ENCODE measurements around the gene DPPA4. TPM values are rescaled to one million over a fixed set of nuclear protein-coding genes. Genes with fewer than 3 reads are reported as not detected.

DPPA4 gene
- total RNA-seq, 4 donors from 2014 or later, result not detected

- Histone ChIP-seq H3K27me3 (no peaks in the 10 kb centered on the region), H3K36me3 (no peaks in the 10 kb centered on the region), H3K9me3 (peaks cover 0 to 11% (median 0%) of the 10 kb centered on the region in 3 donors), H3K4me1 (no peaks in the 10 kb centered on the region), H3K4me3 (no peak overlapping the region), H3K27ac (no peak overlapping the region)
- no peak for DNase-seq
- TF ChIP-seq POLR2A (IDR thresholded peaks at IDR 0.05) (no peak), CTCF (IDR thresholded peaks at IDR 0.05) (no peak)
- WGBS, 2 donors, result 60 to 67% methylated on average over 3 of the region's 3 CpGs
- intact Hi-C loops (cut with DNase I), result no loop called here
These were observed 9.1 kb downstream of the DPPA4 start for GRCh38 chr3:109328202-109328601.

GRCh38 chr3:109325657-109326056, 11.7 kb downstream of the DPPA4 start:
- Histone ChIP-seq H3K36me3 (no peaks in the 10 kb centered on the region), H3K9me3 (peaks cover 0 to 11% (median 0%) of the 10 kb centered on the region in 3 donors), H3K4me3 (no peak overlapping the region), H3K4me1 (no peaks in the 10 kb centered on the region), H3K27ac (no peak overlapping the region), H3K27me3 (no peaks in the 10 kb centered on the region)
- TF ChIP-seq POLR2A (IDR thresholded peaks at IDR 0.05), result no peak
- TF ChIP-seq CTCF (IDR thresholded peaks at IDR 0.05), result no peak
- no peak for DNase-seq
- intact Hi-C loops (cut with DNase I), result no loop called here
- 55 to 61% methylated on average over 3 of the region's 3 CpGs for WGBS, 2 donors

GRCh38 chr3:109325109-109325508, 12.2 kb downstream of the DPPA4 start:
- Histone ChIP-seq H3K36me3 (no peaks in the 10 kb centered on the region), H3K27ac (no peak overlapping the region), H3K4me3 (no peak overlapping the region), H3K4me1 (no peaks in the 10 kb centered on the region), H3K9me3 (peaks cover 0 to 11% (median 0%) of the 10 kb centered on the region in 3 donors), H3K27me3 (no peaks in the 10 kb centered on the region)
- TF ChIP-seq CTCF (IDR thresholded peaks at IDR 0.05) (no peak), POLR2A (IDR thresholded peaks at IDR 0.05) (no peak)
- 57 to 91% methylated on average over 1 to 4 of the region's 5 CpGs for WGBS, 2 donors
- no peak for DNase-seq
- intact Hi-C loops (cut with DNase I), result no loop called here

- Histone ChIP-seq H3K36me3 (no peaks in the 10 kb centered on the region), H3K9me3 (peaks cover 0 to 6% (median 0%) of the 10 kb centered on the region in 3 donors), H3K4me3 (no peak within 1 kb of the TSS), H3K27me3 (no peaks in the 10 kb centered on the region), H3K4me1 (no peaks in the 10 kb centered on the region), H3K27ac (no peak within 1 kb of the TSS)
- DNase-seq, result no peak
- intact Hi-C loops (cut with DNase I), result no loop called here
- WGBS, 2 donors, result 78 to 85% methylated on average over 4 to 11 of the region's 21 CpGs
- TF ChIP-seq POLR2A (IDR thresholded peaks at IDR 0.05), result no peak
These were observed 21.1 kb downstream of the DPPA4 start, which contains the start of gene DPPA2 for GRCh38 chr3:109316162-109316730. TSS of gene DPPA2 (minus strand) at chr3:109316517. CDS start at chr3:109314542, 1,975 bp downstream.

- no peak overlapping the region for H3K4me3 ChIP-seq
- H3K27ac ChIP-seq, result no peak overlapping the region
- intact Hi-C loops (cut with DNase I), result no loop called here
- no peaks in the 10 kb centered on the region for H3K36me3 ChIP-seq
- TF ChIP-seq CTCF (IDR thresholded peaks at IDR 0.05) (no peak), POLR2A (IDR thresholded peaks at IDR 0.05) (no peak)
- 60 to 71% methylated on average over 1 of the region's 1 CpG for WGBS, 2 donors
- H3K4me1 ChIP-seq, result no peaks in the 10 kb centered on the region
- H3K9me3 ChIP-seq, result peaks cover 0 to 9% (median 0%) of the 10 kb centered on the region in 3 donors
- DNase-seq, result no peak
- H3K27me3 ChIP-seq, result no peaks in the 10 kb centered on the region
These were observed 24.3 kb downstream of the DPPA4 start for GRCh38 chr3:109313061-109313460.

- H3K4me1 ChIP-seq, result no peaks in the 10 kb centered on the region
- intact Hi-C loops (cut with DNase I), result no loop called here
- no peak for DNase-seq
- 67 to 72% methylated on average over 2 of the region's 2 CpGs for WGBS, 2 donors
- H3K4me3 ChIP-seq, result no peak overlapping the region
- H3K27me3 ChIP-seq, result no peaks in the 10 kb centered on the region
- TF ChIP-seq POLR2A (IDR thresholded peaks at IDR 0.05) (no peak), CTCF (IDR thresholded peaks at IDR 0.05) (no peak)
- H3K9me3 ChIP-seq, result no peaks in the 10 kb centered on the region
- no peaks in the 10 kb centered on the region for H3K36me3 ChIP-seq
- no peak overlapping the region for H3K27ac ChIP-seq
These were observed 39.9 kb downstream of the DPPA4 start for GRCh38 chr3:109297496-109297895.

All from esophagus squamous epithelium (tissue), 5 donors.